Tibial nerve (tissue), 4 donors: Measurements from ENCODE around the gene ALPP. TPM values are rescaled to one million over a fixed set of nuclear protein-coding genes. Genes with fewer than 3 reads are reported as not detected.
A peak's percentile ranks its signal among the peaks of the same experiment; 100 is the strongest.
"Not testable (repeated sequence)": the region's sequence is repeated elsewhere in the genome, so short reads cannot be mapped to it uniquely, and the experiment has no call there.

Experiments
- DNase-seq, 2 donors: peaks; one replicate each; pipeline ENCODE4 v3.0.0-alpha.2; 2019; ENCODE audit warnings: low spot score in 2 of 2
- H3K27ac ChIP-seq, 4 donors: fragments of 200-600 bp; sonication (generic) in 3 of 4; one replicate each; pipeline ENCODE4 v1.5.1; 2017 to 2019; ENCODE audit warnings: mild to moderate bottlenecking in 1 of 4
- H3K27me3 ChIP-seq, 2 donors: fragments of 200-600 bp; sonication (generic) in 1 of 2; one replicate each; pipeline versions ENCODE4 v1.5.1 to v1.6.0; 2017 to 2019
- H3K36me3 ChIP-seq, 3 donors: fragments of 200-600 bp; sonication (generic); one replicate each; pipeline ENCODE4 v1.5.1; 2018 to 2019
- H3K4me1 ChIP-seq, 4 donors: fragments of 200-600 bp; sonication (generic) in 3 of 4; one replicate each; pipeline ENCODE4 v1.5.1; 2017 to 2019
- H3K4me3 ChIP-seq, 4 donors: fragments of 200-600 bp; sonication (generic) in 3 of 4; one replicate each; pipeline ENCODE4 v1.5.1; 2017 to 2019; ENCODE audit warnings: mild to moderate bottlenecking in 1 of 4, moderate library complexity in 1 of 4
- H3K9me3 ChIP-seq, 4 donors: fragments of 200-600 bp; sonication (generic) in 3 of 4; one replicate each; pipeline ENCODE4 v1.5.1; 2017 to 2019
- CTCF ChIP-seq, 5 experiments: fragments of 200-600 bp in 3 of 5; fragments of 450-650 bp in 2 of 5; sonication (generic) in 3 of 5; IDR thresholded peaks; one replicate each; pipeline ENCODE4 v1.5.1; 2016 to 2019; ENCODE audit warnings: antibody characterized with exemption in 5 of 5, mild to moderate bottlenecking in 3 of 5, moderate library complexity in 2 of 5
- EP300 ChIP-seq, 2 donors: sonication (generic); formaldehyde crosslinking; IDR thresholded peaks; one replicate each; pipeline ENCODE4 v1.6.1; 2017; ENCODE audit warnings: antibody characterized with exemption in 2 of 2, mild to moderate bottlenecking in 1 of 2
- POLR2A ChIP-seq, 2 donors: fragments of 450-650 bp; IDR thresholded peaks; one replicate each; pipeline ENCODE4 v1.6.1; 2017; ENCODE audit warnings: antibody characterized with exemption in 2 of 2, mild to moderate bottlenecking in 2 of 2, moderate library complexity in 2 of 2
- WGBS, 2 donors: methylation state at CpG; one replicate each; pipeline ENCODE4 v1.1.5; 2018; 5-methylcytosine and 5-hydroxymethylcytosine counted together
- total RNA-seq, 4 donors: library from RNA; depleted of rRNA; stranded (reverse); fragments of >200 nt; gene quantifications; one replicate each; pipeline ENCODE4 v1.1.0, GENCODE V29; 2016

Gene ALPP
- total RNA-seq, 4 donors from 2014 or later = not detected

DNA sequence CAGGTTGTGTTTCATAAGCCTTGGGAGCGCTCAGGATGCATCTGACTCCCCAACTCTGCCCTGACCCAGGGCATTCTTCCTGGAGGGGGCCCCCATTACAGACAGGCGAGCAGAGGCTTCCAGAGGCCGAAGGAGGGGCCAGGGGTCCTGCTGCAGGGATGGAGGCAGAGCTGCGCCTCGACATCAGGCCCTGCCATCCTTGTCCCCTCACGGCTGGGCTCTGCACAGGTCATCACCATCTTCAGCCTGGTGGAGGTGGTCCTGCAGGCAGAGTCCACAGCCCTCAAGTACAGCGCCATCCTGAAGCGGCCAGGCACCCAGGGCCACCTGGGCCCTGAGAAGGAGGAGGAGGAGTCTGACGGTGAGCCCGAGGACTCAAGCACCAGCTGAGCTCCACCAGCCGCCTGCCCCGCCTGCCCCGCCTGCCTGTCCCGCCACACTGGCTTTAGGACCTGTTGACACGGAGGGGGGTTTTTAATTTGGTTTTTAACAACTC lies 42.3 kb upstream of the ALPP start:
- no peaks in the 10 kb centered on the region for H3K4me1 ChIP-seq
- WGBS, 2 donors = 87% methylated on average over 10 to 15 of the region's 15 CpGs
- TF ChIP-seq POLR2A (IDR thresholded peaks at IDR 0.05) (no peak), CTCF (IDR thresholded peaks at IDR 0.05) (no peak), EP300 (IDR thresholded peaks at IDR 0.05) (no peak)

DNA sequence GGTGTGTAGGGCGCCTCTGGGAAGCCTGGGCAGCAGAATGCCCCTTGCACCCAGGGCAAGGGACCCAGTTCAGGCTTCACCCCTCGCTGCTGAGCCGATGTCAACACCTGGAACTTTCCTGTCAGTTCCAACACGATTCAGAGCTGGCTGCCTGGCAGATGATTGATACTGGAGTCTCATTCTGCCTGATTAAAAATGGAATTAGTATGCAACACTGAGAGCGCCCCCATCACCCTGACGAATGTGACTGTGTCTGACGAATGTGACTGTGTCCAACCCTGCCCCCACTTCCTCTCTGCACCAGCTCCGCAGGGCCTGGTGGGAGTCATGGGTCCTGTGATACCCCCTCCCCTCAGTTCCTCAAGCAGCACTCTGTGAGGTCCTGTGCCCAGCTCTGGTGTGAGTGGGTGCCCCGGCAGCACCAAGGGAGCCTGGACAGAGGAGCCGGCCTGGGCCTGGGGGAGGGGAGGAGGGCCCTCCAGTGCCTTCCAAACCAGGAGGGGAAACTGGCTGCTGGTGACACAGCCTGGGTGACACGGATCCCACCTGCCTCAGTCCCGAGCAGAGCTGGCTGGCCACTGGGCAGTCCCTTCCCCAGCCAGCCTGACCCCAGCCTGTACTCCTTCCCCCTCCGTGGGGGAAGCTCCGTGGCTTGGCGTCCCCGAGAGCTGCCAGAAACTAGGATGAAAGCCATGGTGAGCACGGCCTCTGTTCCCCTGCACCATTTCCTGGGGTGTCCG lies 41.4 kb upstream of the ALPP start:
- H3K4me1 ChIP-seq = no peaks in the 10 kb centered on the region
- H3K27ac ChIP-seq = no peak overlapping the region
- H3K36me3 ChIP-seq = peaks cover 0 to 71% (median 0%) of the 10 kb centered on the region in 3 donors
- H3K4me3 ChIP-seq = no peak overlapping the region
- TF ChIP-seq POLR2A (IDR thresholded peaks at IDR 0.05) (no peak), EP300 (IDR thresholded peaks at IDR 0.05) (no peak), CTCF (IDR thresholded peaks at IDR 0.05) (no peak)
- H3K27me3 ChIP-seq = no peaks in the 10 kb centered on the region
- H3K9me3 ChIP-seq = peaks cover 0 to 30% (median 0%) of the 10 kb centered on the region in 4 donors
- 68 to 77% methylated on average over 10 to 16 of the region's 18 CpGs for WGBS, 2 donors
- DNase-seq = no peak

More for the DNA sequence above, 42.3 kb upstream of the ALPP start:
- no peaks in the 10 kb centered on the region for H3K27me3 ChIP-seq
- H3K36me3 ChIP-seq = peaks cover 0 to 71% (median 0%) of the 10 kb centered on the region in 3 donors
- peak in 1 of 2 donors; percentile 1 for DNase-seq
- H3K4me3 ChIP-seq = no peak overlapping the region
- no peak overlapping the region for H3K27ac ChIP-seq
- H3K9me3 ChIP-seq = peaks cover 0 to 25% (median 0%) of the 10 kb centered on the region in 4 donors

DNA sequence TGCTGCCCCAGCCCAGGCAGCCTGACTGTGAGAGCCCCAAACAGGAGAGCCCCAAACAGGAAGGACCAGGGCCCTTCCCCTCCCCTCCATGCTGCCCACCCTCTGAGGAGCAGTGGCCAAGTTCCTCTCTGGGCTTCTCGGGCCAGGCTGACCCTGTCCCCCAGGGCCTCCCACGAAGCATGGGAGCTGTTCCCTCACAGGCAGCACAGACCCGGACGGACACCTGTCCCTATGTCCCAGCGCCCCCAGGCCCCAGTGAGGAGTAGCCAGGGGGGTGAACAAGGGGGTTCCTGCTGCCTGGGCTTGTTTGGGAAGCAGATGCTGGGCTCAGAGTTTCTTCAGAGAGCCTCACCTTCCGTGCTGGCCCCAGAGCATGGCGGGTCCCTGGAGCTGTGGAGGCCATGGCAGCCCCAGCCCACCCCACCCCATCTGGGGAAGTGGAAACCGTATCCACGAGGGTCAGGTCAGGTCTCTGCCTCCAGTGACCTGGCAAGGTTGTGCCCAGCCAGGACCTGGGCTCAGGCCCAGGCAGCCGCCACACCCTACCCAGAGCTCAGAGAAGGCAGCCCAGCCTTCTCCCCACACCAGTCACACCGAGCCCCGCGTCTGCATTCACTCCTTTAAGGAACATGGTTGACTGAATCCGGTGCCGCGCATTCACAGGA lies 40.3 kb upstream of the ALPP start:
- Histone ChIP-seq H3K9me3 (peaks cover 0 to 39% (median 0%) of the 10 kb centered on the region in 4 donors), H3K36me3 (peaks cover 0 to 71% (median 0%) of the 10 kb centered on the region in 3 donors)
- not testable (repeated sequence) for H3K4me1 ChIP-seq, H3K4me3 ChIP-seq, H3K27me3 ChIP-seq, DNase-seq, H3K27ac ChIP-seq
- WGBS, 2 donors = 80 to 100% methylated on average over 3 to 6 of the region's 16 CpGs

DNA sequence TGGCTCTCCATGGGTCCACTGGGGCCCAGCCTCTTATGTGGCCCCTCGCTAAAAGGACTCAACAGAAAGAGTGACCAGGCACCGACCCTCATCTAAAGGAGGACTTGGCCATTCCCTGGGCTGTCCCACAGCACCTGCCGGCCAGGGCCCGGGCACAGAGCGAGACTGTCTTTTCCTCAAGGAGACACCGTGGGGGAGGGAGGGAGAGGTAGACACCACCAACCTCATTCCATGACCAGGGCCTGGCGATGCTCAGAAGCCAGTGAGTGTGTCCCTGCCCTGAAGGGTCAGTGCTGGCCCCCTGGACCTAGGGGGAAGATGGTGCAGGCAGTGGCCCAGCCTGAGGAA lies 39.8 kb upstream of the ALPP start:
- whole genome bisulfite sequencing, 2 donors = 95% methylated on average over 7 of the region's 7 CpGs
- Histone ChIP-seq H3K27me3 (no peaks in the 10 kb centered on the region), H3K4me3 (no peak overlapping the region), H3K4me1 (no peaks in the 10 kb centered on the region), H3K36me3 (peaks cover 0 to 66% (median 0%) of the 10 kb centered on the region in 3 donors), H3K27ac (no peak overlapping the region), H3K9me3 (peaks cover 0 to 44% (median 0%) of the 10 kb centered on the region in 4 donors)
- no peak for TF ChIP-seq POLR2A (IDR thresholded peaks at IDR 0.05)
- no peak for TF ChIP-seq EP300 (IDR thresholded peaks at IDR 0.05)
- DNase-seq = no peak

- Histone ChIP-seq H3K4me1 (no peaks in the 10 kb centered on the region), H3K4me3 (no peak overlapping the region), H3K9me3 (peaks cover 0 to 49% (median 0%) of the 10 kb centered on the region in 4 donors), H3K27me3 (no peaks in the 10 kb centered on the region), H3K36me3 (peaks cover 0 to 59% (median 0%) of the 10 kb centered on the region in 3 donors), H3K27ac (no peak overlapping the region)
- no peak for DNase-seq
- TF ChIP-seq CTCF (IDR thresholded peaks at IDR 0.05) = no peak
- WGBS, 2 donors = 83% methylated on average over 21 to 23 of the region's 23 CpGs
Observed at GRCh38 chr2:232339121-232340081, 39.1 kb upstream of the ALPP start.
